GM23338 (cell line): ENCODE results near the gene TYW5. TPM values are rescaled to one million over a fixed set of nuclear protein-coding genes. Genes with fewer than 3 reads are reported as not detected.

ENCODE experiments used
- ATAC-seq: fragments of 200-7000 bp; cut with Tn5 transposase; 3 replicates; pipeline ENCODE4 v1.9.1; 2020
- DNase-seq: peaks from one replicate; pipeline ENCODE4 v3.0.0-alpha.2; 2015; ENCODE audit warnings: low spot score
- H2AFZ ChIP-seq: fragments of 200-600 bp; sonication (generic); 2 replicates; pipeline ENCODE4 v1.8.0; 2016; ENCODE audit warnings: antibody characterized with exemption, mild to moderate bottlenecking, moderate library complexity
- H3F3A ChIP-seq: fragments of 200-600 bp; sonication (generic); replicated peaks from 2 replicates; pipeline ENCODE4 v1.8.0; 2017; ENCODE audit warnings: antibody characterized with exemption, mixed run types, low read depth
- H3K27ac ChIP-seq: fragments of 200-600 bp; sonication (generic); 2 replicates; pipeline ENCODE4 v1.6.1; 2016; ENCODE audit warnings: low read depth
- H3K27me3 ChIP-seq: fragments of 200-600 bp; sonication (generic); 2 replicates; pipeline ENCODE4 v1.8.0; 2016; ENCODE audit warnings: mild to moderate bottlenecking, mixed run types, moderate library complexity; ENCODE audit not compliant: insufficient read depth
- H3K36me3 ChIP-seq: fragments of 200-600 bp; sonication (generic); 2 replicates; pipeline ENCODE4 v1.8.0; 2016; ENCODE audit warnings: mild to moderate bottlenecking; ENCODE audit not compliant: insufficient read depth
- H3K4me1 ChIP-seq: fragments of 200-600 bp; sonication (generic); 2 replicates; pipeline ENCODE4 v1.8.0; 2016; ENCODE audit warnings: mild to moderate bottlenecking, moderate library complexity; ENCODE audit not compliant: insufficient read depth
- H3K4me2 ChIP-seq: fragments of 200-600 bp; sonication (generic); 2 replicates; pipeline ENCODE4 v1.7.1; 2017; ENCODE audit warnings: mixed run types
- H3K4me3 ChIP-seq: fragments of 200-600 bp; sonication (generic); 2 replicates; pipeline ENCODE4 v1.6.1; 2016; ENCODE audit warnings: mixed run types
- H3K79me2 ChIP-seq: fragments of 200-600 bp; sonication (generic); replicated peaks from 2 replicates; pipeline ENCODE4 v1.8.0; 2017; ENCODE audit warnings: mild to moderate bottlenecking; ENCODE audit not compliant: insufficient read depth
- H3K9me2 ChIP-seq: fragments of 200-600 bp; sonication (generic); 2 replicates; pipeline ENCODE4 v1.8.0; 2017; ENCODE audit not compliant: insufficient read depth
- H4K20me1 ChIP-seq: fragments of 200-600 bp; sonication (generic); replicated peaks from 2 replicates; pipeline ENCODE4 v1.8.0; 2017; ENCODE audit warnings: mild to moderate bottlenecking; ENCODE audit not compliant: insufficient read depth
- H3K27ac Mint-ChIP-seq: 2 replicates; pipeline ENCODE4 v1.8.0; 2020; ENCODE audit warnings: inconsistent platforms, mild to moderate bottlenecking, moderate library complexity, mixed read lengths
- H3K27me3 Mint-ChIP-seq: 3 replicates; pipeline ENCODE4 v1.8.0; 2022; ENCODE audit warnings: low read depth, mild to moderate bottlenecking, moderate library complexity, mixed read lengths, inconsistent platforms; ENCODE audit not compliant: insufficient read depth, poor library complexity
- H3K36me3 Mint-ChIP-seq: 3 replicates; pipeline ENCODE4 v1.8.0; 2021; ENCODE audit warnings: low read depth, mild to moderate bottlenecking, inconsistent platforms, moderate library complexity, mixed read lengths
- H3K4me1 Mint-ChIP-seq: 3 replicates; pipeline ENCODE4 v1.8.0; 2020; ENCODE audit warnings: mild to moderate bottlenecking, inconsistent platforms, mixed read lengths
- H3K4me3 Mint-ChIP-seq: 3 replicates; pipeline ENCODE4 v1.8.0; 2021; ENCODE audit warnings: moderate library complexity, mild to moderate bottlenecking, inconsistent platforms, mixed read lengths
- H3K9me3 Mint-ChIP-seq: 3 replicates; pipeline ENCODE4 v1.8.0; 2020; ENCODE audit warnings: moderate library complexity, mild to moderate bottlenecking, inconsistent platforms, mixed read lengths
- EZH2 ChIP-seq: fragments of 200-600 bp; sonication (generic); IDR thresholded peaks from one replicate; pipeline ENCODE4 v1.8.0; 2017; ENCODE audit warnings: antibody characterized with exemption, mild to moderate bottlenecking, low read depth; ENCODE audit not compliant: unreplicated experiment
- EZH2phosphoT487 ChIP-seq: fragments of 200-600 bp; sonication (generic); IDR thresholded peaks from one replicate; pipeline ENCODE4 v1.8.1; 2018; ENCODE audit warnings: antibody characterized with exemption; ENCODE audit not compliant: unreplicated experiment
- JUNB ChIP-seq: IDR thresholded peaks from one replicate; pipeline ENCODE4 v1.6.1; 2016; ENCODE audit warnings: antibody characterized with exemption; ENCODE audit not compliant: unreplicated experiment
- POLR2AphosphoS5 ChIP-seq: IDR thresholded peaks from 2 replicates; pipeline ENCODE4 v1.6.1; 2016; ENCODE audit warnings: antibody characterized with exemption, low read depth
- ZNF114 ChIP-seq: fragments of 250-450 bp; sonication (Bioruptor Pico); IDR thresholded peaks from 2 replicates; pipeline ENCODE4 v1.5.0; 2020; ENCODE audit warnings: mild to moderate bottlenecking, moderate library complexity
- ZNF331 ChIP-seq: fragments of 250-450 bp; sonication (Bioruptor Pico); IDR thresholded peaks from 2 replicates; pipeline ENCODE4 v1.5.0; 2020; ENCODE audit warnings: low read depth, mild to moderate bottlenecking, moderate library complexity
- polyA plus RNA-seq: library from polyadenylated mRNA; unstranded; fragments of >200 nt; fragmentation: Nextera tagmentation; extraction: Ambion mirVana; gene quantifications from 2 replicates; pipeline ENCODE4 v1.2.1, GENCODE V29; 2016
- total RNA-seq: library from RNA; depleted of rRNA; stranded (reverse); fragments of >200 nt; shearing (Covaris generic); gene quantifications from 2 replicates; pipeline ENCODE4 v1.2.3, GENCODE V29; 2014
- TF ChIP-seq, protein P1 (sequence below), 2 experiments: fragments of 200-600 bp in 1 of 2; sonication (generic) in 1 of 2; conservative IDR thresholded peaks; 2 replicates each; pipeline versions ENCODE4 v1.5.1 to v1.6.1; 2016 to 2017; ENCODE audit warnings: antibody characterized with exemption in 2 of 2, low read depth in 2 of 2, mild to moderate bottlenecking in 2 of 2, moderate library complexity in 1 of 2
- TF ChIP-seq, protein P2 (sequence below): IDR thresholded peaks from 2 replicates; pipeline ENCODE4 v1.6.1; 2016; ENCODE audit warnings: antibody characterized with exemption
- TF ChIP-seq, protein P3 (sequence below): fragments of 250-450 bp; sonication (Bioruptor Pico); IDR thresholded peaks from 2 replicates; pipeline ENCODE4 v1.5.0; 2020; ENCODE audit warnings: mild to moderate bottlenecking, moderate library complexity

Gene TYW5
- total and polyA plus RNA-seq, 2 experiments from 2014 or later: 12.4 to 19.6 TPM

DNA sequence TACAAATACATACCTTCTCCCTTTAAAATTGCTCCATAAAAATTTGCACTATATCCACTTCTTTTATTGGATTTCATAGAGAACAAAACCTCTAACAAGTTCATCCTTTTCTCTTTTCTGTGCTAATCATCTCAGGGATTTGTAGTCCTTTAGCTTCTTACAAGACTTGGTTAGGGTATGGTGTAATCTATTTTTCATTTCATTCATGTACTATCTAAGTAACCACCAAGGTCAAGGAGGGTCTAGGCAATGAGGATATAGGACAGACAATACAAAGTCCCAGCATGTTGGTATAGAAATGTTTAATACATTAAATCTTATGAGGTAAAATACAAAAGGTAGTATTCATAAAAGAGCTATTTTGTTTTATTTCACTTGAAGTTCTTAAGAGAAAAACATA, 26.7 kb downstream of the TYW5 start (continued):
- TF ChIP-seq, protein P1, sequence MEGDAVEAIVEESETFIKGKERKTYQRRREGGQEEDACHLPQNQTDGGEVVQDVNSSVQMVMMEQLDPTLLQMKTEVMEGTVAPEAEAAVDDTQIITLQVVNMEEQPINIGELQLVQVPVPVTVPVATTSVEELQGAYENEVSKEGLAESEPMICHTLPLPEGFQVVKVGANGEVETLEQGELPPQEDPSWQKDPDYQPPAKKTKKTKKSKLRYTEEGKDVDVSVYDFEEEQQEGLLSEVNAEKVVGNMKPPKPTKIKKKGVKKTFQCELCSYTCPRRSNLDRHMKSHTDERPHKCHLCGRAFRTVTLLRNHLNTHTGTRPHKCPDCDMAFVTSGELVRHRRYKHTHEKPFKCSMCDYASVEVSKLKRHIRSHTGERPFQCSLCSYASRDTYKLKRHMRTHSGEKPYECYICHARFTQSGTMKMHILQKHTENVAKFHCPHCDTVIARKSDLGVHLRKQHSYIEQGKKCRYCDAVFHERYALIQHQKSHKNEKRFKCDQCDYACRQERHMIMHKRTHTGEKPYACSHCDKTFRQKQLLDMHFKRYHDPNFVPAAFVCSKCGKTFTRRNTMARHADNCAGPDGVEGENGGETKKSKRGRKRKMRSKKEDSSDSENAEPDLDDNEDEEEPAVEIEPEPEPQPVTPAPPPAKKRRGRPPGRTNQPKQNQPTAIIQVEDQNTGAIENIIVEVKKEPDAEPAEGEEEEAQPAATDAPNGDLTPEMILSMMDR (conservative IDR thresholded peaks at IDR 0.05; ENCODE audit: low read depth in 2 of 2): no peak
- TF ChIP-seq EZH2: no peak
- TF ChIP-seq, protein P2, sequence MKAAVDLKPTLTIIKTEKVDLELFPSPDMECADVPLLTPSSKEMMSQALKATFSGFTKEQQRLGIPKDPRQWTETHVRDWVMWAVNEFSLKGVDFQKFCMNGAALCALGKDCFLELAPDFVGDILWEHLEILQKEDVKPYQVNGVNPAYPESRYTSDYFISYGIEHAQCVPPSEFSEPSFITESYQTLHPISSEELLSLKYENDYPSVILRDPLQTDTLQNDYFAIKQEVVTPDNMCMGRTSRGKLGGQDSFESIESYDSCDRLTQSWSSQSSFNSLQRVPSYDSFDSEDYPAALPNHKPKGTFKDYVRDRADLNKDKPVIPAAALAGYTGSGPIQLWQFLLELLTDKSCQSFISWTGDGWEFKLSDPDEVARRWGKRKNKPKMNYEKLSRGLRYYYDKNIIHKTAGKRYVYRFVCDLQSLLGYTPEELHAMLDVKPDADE: no peak
- TF ChIP-seq JUNB: no peak
- TF ChIP-seq EZH2phosphoT487: no peak
- TF ChIP-seq ZNF114 (CRISPR knock-in tag): no peak

DNA sequence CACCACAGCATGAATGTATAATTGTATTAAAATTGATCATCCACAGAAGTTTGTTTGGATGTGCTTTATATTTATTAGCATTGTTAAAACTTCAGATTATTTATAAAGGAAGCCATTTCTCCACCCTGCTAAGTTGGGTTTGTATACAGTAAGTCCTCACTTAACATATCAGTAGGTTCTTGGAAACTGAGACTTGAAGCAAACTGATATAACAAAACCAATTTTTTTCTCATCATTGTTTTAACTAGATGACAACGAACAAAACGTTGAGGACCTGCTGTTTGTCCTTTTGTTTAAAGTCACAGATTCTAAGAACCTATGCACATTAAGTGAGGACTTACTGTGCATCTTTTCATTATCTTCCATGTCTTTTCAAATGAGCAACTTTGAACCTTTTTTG, 27.1 kb downstream of the TYW5 start:
- H3K27me3 Mint-ChIP-seq: peaks cover 5% of the 10 kb centered on the region
- no peaks in the 10 kb centered on the region for H3F3A ChIP-seq
- H3K9me3 Mint-ChIP-seq: no peaks in the 10 kb centered on the region
- H3K27ac ChIP-seq: peak overlapping the region; percentile 36; the same call in 1 of the 2 replicates
- no peak for DNase-seq
- H4K20me1 ChIP-seq: peaks cover 10% of the 10 kb centered on the region; the same call in 1 of the 2 replicates
- peaks cover 49% of the 10 kb centered on the region; the same call in 2 of the 3 replicates for H3K36me3 Mint-ChIP-seq
- H3K27me3 ChIP-seq: no peaks in the 10 kb centered on the region
- H3K4me2 ChIP-seq: peak overlapping the region; percentile 18
- no peak for TF ChIP-seq ZNF331
- H3K9me2 ChIP-seq: no peaks in the 10 kb centered on the region
- peaks cover 31% of the 10 kb centered on the region for H3K4me1 ChIP-seq
- no peak overlapping the region for H2AFZ ChIP-seq
- no peak overlapping the region for H3K4me3 ChIP-seq
- ATAC-seq: peak; percentile 52
- H3K27ac Mint-ChIP-seq: peak overlapping the region; percentile 56; the same call in 1 of the 2 replicates
- peaks cover 41% of the 10 kb centered on the region for H3K79me2 ChIP-seq
- peaks cover 32% of the 10 kb centered on the region for H3K4me1 Mint-ChIP-seq
- no peak overlapping the region for H3K4me3 Mint-ChIP-seq
- H3K36me3 ChIP-seq: no peaks in the 10 kb centered on the region; the same call in 1 of the 2 replicates

DNA sequence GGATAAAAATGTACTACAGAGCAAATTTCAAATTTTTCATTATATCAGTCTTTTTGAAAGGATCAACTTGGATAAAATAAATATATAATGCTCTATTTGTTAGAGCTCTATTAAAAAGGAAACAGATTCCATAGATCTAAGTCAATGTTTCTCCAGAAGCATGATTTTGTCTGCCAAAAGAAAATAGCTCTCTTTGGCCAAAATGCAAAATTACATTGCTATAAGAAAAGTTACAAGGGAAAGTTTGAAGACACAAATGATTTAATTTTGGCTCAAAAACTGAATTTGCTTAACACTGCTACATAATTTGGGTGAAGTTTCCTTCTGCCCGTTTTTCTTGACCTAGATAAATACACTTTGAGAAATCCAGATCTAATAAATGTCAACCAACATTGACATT, 28.5 kb downstream of the TYW5 start:
- no peak overlapping the region for H2AFZ ChIP-seq
- no peaks in the 10 kb centered on the region for H3K9me3 Mint-ChIP-seq
- TF ChIP-seq EZH2: no peak
- TF ChIP-seq, protein P3, sequence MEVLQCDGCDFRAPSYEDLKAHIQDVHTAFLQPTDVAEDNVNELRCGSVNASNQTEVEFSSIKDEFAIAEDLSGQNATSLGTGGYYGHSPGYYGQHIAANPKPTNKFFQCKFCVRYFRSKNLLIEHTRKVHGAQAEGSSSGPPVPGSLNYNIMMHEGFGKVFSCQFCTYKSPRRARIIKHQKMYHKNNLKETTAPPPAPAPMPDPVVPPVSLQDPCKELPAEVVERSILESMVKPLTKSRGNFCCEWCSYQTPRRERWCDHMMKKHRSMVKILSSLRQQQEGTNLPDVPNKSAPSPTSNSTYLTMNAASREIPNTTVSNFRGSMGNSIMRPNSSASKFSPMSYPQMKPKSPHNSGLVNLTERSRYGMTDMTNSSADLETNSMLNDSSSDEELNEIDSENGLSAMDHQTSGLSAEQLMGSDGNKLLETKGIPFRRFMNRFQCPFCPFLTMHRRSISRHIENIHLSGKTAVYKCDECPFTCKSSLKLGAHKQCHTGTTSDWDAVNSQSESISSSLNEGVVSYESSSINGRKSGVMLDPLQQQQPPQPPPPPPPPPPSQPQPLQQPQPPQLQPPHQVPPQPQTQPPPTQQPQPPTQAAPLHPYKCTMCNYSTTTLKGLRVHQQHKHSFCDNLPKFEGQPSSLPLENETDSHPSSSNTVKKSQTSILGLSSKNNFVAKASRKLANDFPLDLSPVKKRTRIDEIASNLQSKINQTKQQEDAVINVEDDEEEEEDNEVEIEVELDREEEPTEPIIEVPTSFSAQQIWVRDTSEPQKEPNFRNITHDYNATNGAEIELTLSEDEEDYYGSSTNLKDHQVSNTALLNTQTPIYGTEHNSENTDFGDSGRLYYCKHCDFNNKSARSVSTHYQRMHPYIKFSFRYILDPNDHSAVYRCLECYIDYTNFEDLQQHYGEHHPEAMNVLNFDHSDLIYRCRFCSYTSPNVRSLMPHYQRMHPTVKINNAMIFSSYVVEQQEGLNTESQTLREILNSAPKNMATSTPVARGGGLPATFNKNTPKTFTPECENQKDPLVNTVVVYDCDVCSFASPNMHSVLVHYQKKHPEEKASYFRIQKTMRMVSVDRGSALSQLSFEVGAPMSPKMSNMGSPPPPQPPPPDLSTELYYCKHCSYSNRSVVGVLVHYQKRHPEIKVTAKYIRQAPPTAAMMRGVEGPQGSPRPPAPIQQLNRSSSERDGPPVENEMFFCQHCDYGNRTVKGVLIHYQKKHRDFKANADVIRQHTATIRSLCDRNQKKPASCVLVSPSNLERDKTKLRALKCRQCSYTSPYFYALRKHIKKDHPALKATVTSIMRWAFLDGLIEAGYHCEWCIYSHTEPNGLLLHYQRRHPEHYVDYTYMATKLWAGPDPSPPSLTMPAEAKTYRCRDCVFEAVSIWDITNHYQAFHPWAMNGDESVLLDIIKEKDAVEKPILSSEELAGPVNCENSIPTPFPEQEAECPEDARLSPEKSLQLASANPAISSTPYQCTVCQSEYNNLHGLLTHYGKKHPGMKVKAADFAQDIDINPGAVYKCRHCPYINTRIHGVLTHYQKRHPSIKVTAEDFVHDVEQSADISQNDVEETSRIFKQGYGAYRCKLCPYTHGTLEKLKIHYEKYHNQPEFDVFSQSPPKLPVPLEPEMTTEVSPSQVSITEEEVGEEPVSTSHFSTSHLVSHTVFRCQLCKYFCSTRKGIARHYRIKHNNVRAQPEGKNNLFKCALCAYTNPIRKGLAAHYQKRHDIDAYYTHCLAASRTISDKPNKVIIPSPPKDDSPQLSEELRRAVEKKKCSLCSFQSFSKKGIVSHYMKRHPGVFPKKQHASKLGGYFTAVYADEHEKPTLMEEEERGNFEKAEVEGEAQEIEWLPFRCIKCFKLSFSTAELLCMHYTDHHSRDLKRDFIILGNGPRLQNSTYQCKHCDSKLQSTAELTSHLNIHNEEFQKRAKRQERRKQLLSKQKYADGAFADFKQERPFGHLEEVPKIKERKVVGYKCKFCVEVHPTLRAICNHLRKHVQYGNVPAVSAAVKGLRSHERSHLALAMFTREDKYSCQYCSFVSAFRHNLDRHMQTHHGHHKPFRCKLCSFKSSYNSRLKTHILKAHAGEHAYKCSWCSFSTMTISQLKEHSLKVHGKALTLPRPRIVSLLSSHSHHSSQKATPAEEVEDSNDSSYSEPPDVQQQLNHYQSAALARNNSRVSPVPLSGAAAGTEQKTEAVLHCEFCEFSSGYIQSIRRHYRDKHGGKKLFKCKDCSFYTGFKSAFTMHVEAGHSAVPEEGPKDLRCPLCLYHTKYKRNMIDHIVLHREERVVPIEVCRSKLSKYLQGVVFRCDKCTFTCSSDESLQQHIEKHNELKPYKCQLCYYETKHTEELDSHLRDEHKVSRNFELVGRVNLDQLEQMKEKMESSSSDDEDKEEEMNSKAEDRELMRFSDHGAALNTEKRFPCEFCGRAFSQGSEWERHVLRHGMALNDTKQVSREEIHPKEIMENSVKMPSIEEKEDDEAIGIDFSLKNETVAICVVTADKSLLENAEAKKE (CRISPR knock-in tag): no peak
- no peak for TF ChIP-seq ZNF331
- no peak for TF ChIP-seq POLR2AphosphoS5
- TF ChIP-seq JUNB: no peak
- DNase-seq (no peak), ATAC-seq (no peak)
- H3K27ac ChIP-seq: no peak overlapping the region
- peaks cover 37% of the 10 kb centered on the region for H3K4me1 ChIP-seq
- H3K79me2 ChIP-seq: peaks cover 55% of the 10 kb centered on the region
- H3K36me3 ChIP-seq: no peaks in the 10 kb centered on the region
- H3K36me3 Mint-ChIP-seq: peaks cover 41% of the 10 kb centered on the region; the same call in 2 of the 3 replicates
- no peak overlapping the region for H3K4me2 ChIP-seq
- H3K9me2 ChIP-seq: no peaks in the 10 kb centered on the region
- H4K20me1 ChIP-seq: peaks cover 20% of the 10 kb centered on the region
- H3K27me3 ChIP-seq: no peaks in the 10 kb centered on the region
- H3K4me3 Mint-ChIP-seq: no peak overlapping the region
- no peaks in the 10 kb centered on the region for H3F3A ChIP-seq
- H3K27ac Mint-ChIP-seq: no peak overlapping the region
- peaks cover 5% of the 10 kb centered on the region for H3K27me3 Mint-ChIP-seq
- H3K4me1 Mint-ChIP-seq: peaks cover 41% of the 10 kb centered on the region
- H3K4me3 ChIP-seq: no peak overlapping the region
